Prostate gland (tissue), 2 donors: ENCODE data around the gene EIF3K. TPM values are rescaled to one million over a fixed set of nuclear protein-coding genes. Genes with fewer than 3 reads are reported as not detected.
A peak's percentile ranks its signal among the peaks of the same experiment; 100 is the strongest.

Source experiments
- DNase-seq: peaks from one replicate; pipeline ENCODE4 v3.0.0-alpha.2; 2019; ENCODE audit warnings: low spot score
- H3K27ac ChIP-seq, 2 donors: fragments of 200-600 bp; sonication (generic); 2 replicates each; pipeline ENCODE4 v1.5.1; 2017 to 2019
- H3K27me3 ChIP-seq: fragments of 200-600 bp; sonication (generic); replicated peaks from 2 replicates; pipeline ENCODE4 v1.5.1; 2019; ENCODE audit not compliant: insufficient read depth
- H3K36me3 ChIP-seq, 2 donors: fragments of 200-600 bp; sonication (generic); 1 replicate in 1 of 2; 2 replicates in 1 of 2; pipeline versions ENCODE4 v1.5.1 to v1.8.1; 2017 to 2019
- H3K4me1 ChIP-seq: fragments of 200-600 bp; sonication (generic); replicated peaks from 2 replicates; pipeline ENCODE4 v1.5.1; 2019
- H3K4me3 ChIP-seq, 2 donors: fragments of 200-600 bp; sonication (generic); 2 replicates each; pipeline ENCODE4 v1.5.1; 2017 to 2019
- H3K9me3 ChIP-seq: fragments of 200-600 bp; sonication (generic); 2 replicates; pipeline ENCODE4 v1.5.1; 2017
- POLR2A ChIP-seq: fragments of 450-650 bp; IDR thresholded peaks from one replicate; pipeline ENCODE4 v1.6.1; 2016; ENCODE audit warnings: antibody characterized with exemption, mild to moderate bottlenecking
- POLR2AphosphoS5 ChIP-seq: sonication (generic); formaldehyde crosslinking; IDR thresholded peaks from one replicate; pipeline ENCODE4 v1.6.1; 2017; ENCODE audit warnings: antibody characterized with exemption
- WGBS: methylation state at CpG from one replicate; pipeline ENCODE4 v1.1.5; 2018; 5-methylcytosine and 5-hydroxymethylcytosine counted together
- intact Hi-C: fragments of 100-400 bp; cut with DNase I; formaldehyde crosslinking; loops from one replicate; pipeline ENCODE4 v1.14.2; 2022
- total RNA-seq, 2 donors: library from RNA; depleted of rRNA; stranded (reverse); fragments of >200 nt; gene quantifications; one replicate each; pipeline ENCODE4 v1.1.0, GENCODE V29; 2016
- TF ChIP-seq, protein P1 (sequence below), 4 experiments: fragments of 200-600 bp in 2 of 4; fragments of 450-650 bp in 2 of 4; sonication (generic) in 2 of 4; IDR thresholded peaks; 1 replicate in 3 of 4; 2 replicates in 1 of 4; pipeline ENCODE4 v1.5.1; 2016 to 2019; ENCODE audit warnings: antibody characterized with exemption in 4 of 4, mild to moderate bottlenecking in 2 of 4, moderate library complexity in 2 of 4

EIF3K gene
- total RNA-seq, 2 donors from 2014 or later: 368 to 618 TPM

DNA sequence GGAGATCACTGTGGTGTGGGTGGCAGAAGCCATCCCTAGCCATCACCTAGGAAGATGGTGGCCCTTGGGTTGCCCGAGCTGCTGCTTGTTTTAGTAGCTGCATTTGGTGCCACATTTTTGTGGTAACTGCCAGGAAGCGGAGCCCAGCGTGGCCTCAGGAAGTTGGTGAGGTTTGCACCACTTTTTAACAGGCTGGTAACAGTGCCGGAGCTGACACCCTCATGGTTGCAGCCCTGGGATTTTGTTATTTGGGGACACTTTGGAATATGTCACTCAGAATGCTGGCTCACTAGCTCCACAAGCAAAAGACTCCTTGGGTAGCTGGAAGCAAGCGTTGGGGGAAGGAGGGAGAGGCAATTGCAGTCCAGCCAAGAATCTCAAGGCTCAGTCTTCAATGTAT is 50.6 kb downstream of the EIF3K start:
- Histone ChIP-seq H3K4me1 (peaks cover 34% of the 10 kb centered on the region), H3K9me3 (no peaks in the 10 kb centered on the region), H3K36me3 (no peaks in the 10 kb centered on the region), H3K27me3 (no peaks in the 10 kb centered on the region), H3K4me3 (no peak overlapping the region), H3K27ac (peak overlapping the region; percentile 89 to 95)
- DNase-seq: no peak
- TF ChIP-seq POLR2AphosphoS5: no peak
- TF ChIP-seq, protein P1, sequence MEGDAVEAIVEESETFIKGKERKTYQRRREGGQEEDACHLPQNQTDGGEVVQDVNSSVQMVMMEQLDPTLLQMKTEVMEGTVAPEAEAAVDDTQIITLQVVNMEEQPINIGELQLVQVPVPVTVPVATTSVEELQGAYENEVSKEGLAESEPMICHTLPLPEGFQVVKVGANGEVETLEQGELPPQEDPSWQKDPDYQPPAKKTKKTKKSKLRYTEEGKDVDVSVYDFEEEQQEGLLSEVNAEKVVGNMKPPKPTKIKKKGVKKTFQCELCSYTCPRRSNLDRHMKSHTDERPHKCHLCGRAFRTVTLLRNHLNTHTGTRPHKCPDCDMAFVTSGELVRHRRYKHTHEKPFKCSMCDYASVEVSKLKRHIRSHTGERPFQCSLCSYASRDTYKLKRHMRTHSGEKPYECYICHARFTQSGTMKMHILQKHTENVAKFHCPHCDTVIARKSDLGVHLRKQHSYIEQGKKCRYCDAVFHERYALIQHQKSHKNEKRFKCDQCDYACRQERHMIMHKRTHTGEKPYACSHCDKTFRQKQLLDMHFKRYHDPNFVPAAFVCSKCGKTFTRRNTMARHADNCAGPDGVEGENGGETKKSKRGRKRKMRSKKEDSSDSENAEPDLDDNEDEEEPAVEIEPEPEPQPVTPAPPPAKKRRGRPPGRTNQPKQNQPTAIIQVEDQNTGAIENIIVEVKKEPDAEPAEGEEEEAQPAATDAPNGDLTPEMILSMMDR (IDR thresholded peaks at IDR 0.05): no peak
- no peak for TF ChIP-seq POLR2A
- intact Hi-C loops: no loop called here
- 66% methylated on average over 5 of the region's 5 CpGs for WGBS

DNA sequence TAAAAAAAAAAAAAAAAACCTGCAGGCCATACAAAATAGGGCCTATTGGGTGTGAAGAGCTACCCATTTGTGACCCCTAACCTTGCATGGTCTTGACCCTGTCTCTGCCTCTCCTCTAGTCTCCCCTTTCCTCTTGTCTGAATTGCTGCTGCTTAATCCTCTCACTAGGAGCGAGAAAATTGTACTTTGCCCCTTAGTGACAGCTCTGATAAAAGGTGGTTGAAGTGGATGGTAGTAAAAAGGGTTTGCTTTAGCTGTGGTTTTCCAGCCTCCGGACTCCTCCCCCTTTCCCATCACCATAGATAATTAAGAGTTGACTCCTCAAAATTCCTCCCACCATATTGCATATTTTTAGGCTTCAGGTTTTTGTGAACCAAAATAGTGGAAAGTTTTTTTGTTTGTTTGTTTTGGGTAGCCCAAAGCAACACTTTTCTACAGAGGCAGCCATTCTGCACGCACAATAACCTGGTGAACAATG is 52.0 kb downstream of the EIF3K start:
- Histone ChIP-seq H3K4me1 (peaks cover 33% of the 10 kb centered on the region), H3K36me3 (no peaks in the 10 kb centered on the region), H3K9me3 (no peaks in the 10 kb centered on the region), H3K4me3 (no peak overlapping the region), H3K27me3 (no peaks in the 10 kb centered on the region), H3K27ac (peak overlapping the region; percentile 89 to 95)
- WGBS: 61% methylated on average over 3 of the region's 3 CpGs
- TF ChIP-seq, protein P1 (IDR thresholded peaks at IDR 0.05): no peak
- TF ChIP-seq POLR2A (no peak), POLR2AphosphoS5 (no peak)
- DNase-seq: no peak
- intact Hi-C loops: no loop called here

DNA sequence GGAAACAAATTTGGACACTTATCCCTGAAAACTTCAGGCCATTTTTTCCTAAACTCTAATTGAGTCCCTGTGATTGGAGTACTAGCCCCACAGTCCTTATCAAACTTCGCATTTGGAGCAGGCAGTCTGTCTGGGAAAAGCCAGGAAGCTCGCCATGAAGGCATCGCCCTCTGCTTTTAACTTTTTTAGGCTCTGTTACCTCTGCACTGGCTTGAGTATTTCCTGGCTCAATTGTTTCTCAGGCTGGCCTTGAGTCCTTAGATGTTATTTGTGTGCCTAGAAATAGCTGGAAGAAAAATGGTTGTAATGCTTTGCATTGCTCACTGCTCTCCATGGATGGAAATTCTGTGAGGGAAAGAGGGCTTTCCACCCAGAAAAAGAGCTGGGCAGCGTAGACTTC is 52.7 kb downstream of the EIF3K start:
- no peaks in the 10 kb centered on the region for H3K36me3 ChIP-seq
- H3K9me3 ChIP-seq: no peaks in the 10 kb centered on the region
- WGBS: 73% methylated on average over 4 of the region's 4 CpGs
- H3K4me1 ChIP-seq: peaks cover 34% of the 10 kb centered on the region
- intact Hi-C loops: no loop called here
- no peak overlapping the region for H3K4me3 ChIP-seq
- TF ChIP-seq, protein P1 (IDR thresholded peaks at IDR 0.05): no peak
- TF ChIP-seq POLR2AphosphoS5 (no peak), POLR2A (no peak)
- H3K27ac ChIP-seq: peak overlapping the region; percentile 89 to 95
- no peak for DNase-seq
- no peaks in the 10 kb centered on the region for H3K27me3 ChIP-seq

DNA sequence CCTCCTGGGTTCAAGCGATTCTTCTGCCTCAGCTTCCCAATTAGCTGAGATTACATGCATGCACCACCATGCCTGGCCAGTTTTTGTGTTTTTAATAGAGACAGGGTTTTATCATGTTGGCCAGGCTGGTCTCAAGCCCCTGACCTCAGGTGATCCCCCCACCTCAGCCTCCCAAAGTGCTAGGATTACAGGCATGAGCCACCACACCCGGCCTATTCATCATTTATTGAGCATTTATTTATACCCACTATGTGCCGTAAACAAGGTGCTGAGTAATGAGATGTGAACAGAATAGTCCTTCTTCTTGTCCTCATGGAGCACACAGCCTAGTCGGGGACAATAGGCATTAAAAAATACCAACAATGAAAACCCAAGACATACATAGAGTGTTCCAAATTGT is 54.0 kb downstream of the EIF3K start:
- 87% methylated on average over 4 of the region's 4 CpGs for WGBS
- Histone ChIP-seq H3K9me3 (no peaks in the 10 kb centered on the region), H3K27ac (peak overlapping the region; percentile 47 to 48), H3K4me1 (peaks cover 24% of the 10 kb centered on the region), H3K36me3 (no peaks in the 10 kb centered on the region), H3K4me3 (no peak overlapping the region), H3K27me3 (no peaks in the 10 kb centered on the region)
- intact Hi-C loops: no loop called here
- TF ChIP-seq, protein P1 (IDR thresholded peaks at IDR 0.05): no peak
- TF ChIP-seq POLR2A: no peak
- no peak for TF ChIP-seq POLR2AphosphoS5
- DNase-seq: no peak

DNA sequence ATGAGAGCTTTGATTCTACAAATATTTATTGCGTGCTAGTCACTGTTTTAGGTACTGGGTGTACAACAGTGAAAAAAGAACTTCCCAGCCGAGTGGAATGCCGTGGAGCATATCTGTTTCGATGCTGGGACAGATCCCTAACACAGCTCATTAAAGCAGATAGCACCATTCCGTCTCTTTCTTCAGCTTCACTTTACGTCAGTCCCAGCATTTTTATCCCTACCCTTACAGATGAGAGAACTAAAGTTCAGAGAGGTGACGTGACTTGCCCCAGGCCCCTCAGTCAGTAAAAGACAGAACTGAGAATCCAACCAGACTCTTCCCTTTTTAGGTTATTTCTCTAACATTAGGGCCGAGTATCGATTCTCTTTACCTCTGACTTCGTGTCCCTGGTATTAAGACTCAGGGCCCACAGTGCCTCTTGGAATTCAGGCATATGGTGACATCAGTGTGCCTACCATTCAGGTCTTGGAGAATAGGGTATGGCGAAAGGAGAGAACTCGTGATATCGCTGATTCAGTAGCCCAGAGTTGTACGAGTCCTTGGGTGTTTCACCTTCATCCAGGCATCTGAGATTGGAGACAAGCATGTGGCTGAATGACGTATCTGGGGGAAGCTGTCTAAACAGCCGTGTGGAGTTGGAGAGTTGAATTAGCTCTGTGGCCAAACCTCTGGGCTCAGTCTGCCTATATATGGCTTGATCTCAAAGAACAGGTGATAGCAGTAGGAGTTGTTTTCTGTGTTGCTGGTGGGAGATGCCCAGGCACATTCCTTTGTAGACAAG is 55.6 kb downstream of the EIF3K start:
- H3K36me3 ChIP-seq: no peaks in the 10 kb centered on the region
- TF ChIP-seq POLR2A (no peak), POLR2AphosphoS5 (peak; percentile 85)
- TF ChIP-seq, protein P1 (IDR thresholded peaks at IDR 0.05): no peak
- no peaks in the 10 kb centered on the region for H3K27me3 ChIP-seq
- DNase-seq: peak; percentile 76
- intact Hi-C loops: no loop called here
- peaks cover 24% of the 10 kb centered on the region for H3K4me1 ChIP-seq
- 25% methylated on average over 16 of the region's 16 CpGs for WGBS
- no peak overlapping the region for H3K4me3 ChIP-seq
- peak overlapping the region; percentile 87 to 90 for H3K27ac ChIP-seq
- H3K9me3 ChIP-seq: no peaks in the 10 kb centered on the region
